ENCODE data around the gene ZNF507.

ZNF507 gene

GRCh38 chr19:32349051-32349450 is 3.6 kb downstream of the ZNF507 start:
- H3K4me3 ChIP-seq (ENCODE audit: low read depth, low read length), result no peak overlapping the region
- no peak for TF ChIP-seq CTCF (IDR thresholded peaks at IDR 0.05; ENCODE audit: low read depth, low read length, missing control alignments)
- DNase-seq (ENCODE audit: low read depth), result no peak

GRCh38 chr19:32349724-32350470 is 4.5 kb downstream of the ZNF507 start:
- no peak overlapping the region for H3K4me3 ChIP-seq (ENCODE audit: low read depth, low read length)
- no peak for DNase-seq (ENCODE audit: low read depth)
- no peak for TF ChIP-seq CTCF (IDR thresholded peaks at IDR 0.05; ENCODE audit: low read depth, low read length, missing control alignments)

GRCh38 chr19:32350471-32350865 is 5.1 kb downstream of the ZNF507 start:
- no peak for TF ChIP-seq CTCF (IDR thresholded peaks at IDR 0.05; ENCODE audit: low read depth, low read length, missing control alignments)
- no peak for DNase-seq (ENCODE audit: low read depth)
- H3K4me3 ChIP-seq (ENCODE audit: low read depth, low read length), result no peak overlapping the region

GRCh38 chr19:32350987-32351348 is 5.6 kb downstream of the ZNF507 start:
- H3K4me3 ChIP-seq (ENCODE audit: low read depth, low read length), result no peak overlapping the region
- DNase-seq (ENCODE audit: low read depth), result no peak
- TF ChIP-seq CTCF (IDR thresholded peaks at IDR 0.05; ENCODE audit: low read depth, low read length, missing control alignments), result no peak

- DNase-seq (ENCODE audit: low read depth), result no peak
- TF ChIP-seq CTCF (IDR thresholded peaks at IDR 0.05; ENCODE audit: low read depth, low read length, missing control alignments), result no peak
- no peak overlapping the region for H3K4me3 ChIP-seq (ENCODE audit: low read depth, low read length)
These were observed 6.8 kb downstream of the ZNF507 start for GRCh38 chr19:32352241-32352630.

GRCh38 chr19:32354345-32354744 is 8.9 kb downstream of the ZNF507 start:
- no peak overlapping the region for H3K4me3 ChIP-seq (ENCODE audit: low read depth, low read length)
- TF ChIP-seq CTCF (IDR thresholded peaks at IDR 0.05; ENCODE audit: low read depth, low read length, missing control alignments), result no peak
- DNase-seq (ENCODE audit: low read depth), result no peak

GRCh38 chr19:32355309-32355708 is 9.9 kb downstream of the ZNF507 start:
- no peak overlapping the region for H3K4me3 ChIP-seq (ENCODE audit: low read depth, low read length)
- DNase-seq (ENCODE audit: low read depth), result no peak
- TF ChIP-seq CTCF (IDR thresholded peaks at IDR 0.05; ENCODE audit: low read depth, low read length, missing control alignments), result no peak

All from GM12864 (cell line).